Panc1 (cell line): Measurements from ENCODE around the gene MARK2. TPM values are rescaled to one million over a fixed set of nuclear protein-coding genes. Genes with fewer than 3 reads are reported as not detected.

Source experiments
- ATAC-seq: fragments of 200-7000 bp; cut with Tn5 transposase; 2 replicates; pipeline ENCODE4 v1.9.1; 2020; ENCODE audit warnings: mild to moderate bottlenecking, moderate library complexity
- BruUV-seq: library from RNA; stranded (reverse); fragments of 400-500 nt; replicated peaks from 2 replicates; lab custom pipeline; 2021; lab: Mats Ljungman, UMichigan
- CTCF ChIA-PET: fragments of 300-600 bp; sonication (Branson Sonifier 250); formaldehyde crosslinking; loops from one replicate; lab custom pipeline; 2022; ENCODE audit warnings: antibody characterized with exemption; lab: Charles Lee
- POLR2A ChIA-PET: fragments of 300-600 bp; sonication (Branson Sonifier 250); formaldehyde crosslinking; loops from one replicate; lab custom pipeline; 2022; ENCODE audit warnings: antibody characterized with exemption; lab: Charles Lee
- DNase-seq: peaks from one replicate; pipeline ENCODE4 v3.0.0-alpha.2; 2010; ENCODE audit warnings: low read depth, low spot score
- H3K27ac ChIP-seq: 2 replicates; pipeline ENCODE4 v1.5.1; 2011; ENCODE audit warnings: mild to moderate bottlenecking, low read length, inconsistent platforms
- H3K27me3 ChIP-seq: fragments of 200-500 bp; sonication (Bioruptor generic); 2 replicates; pipeline ENCODE4 v1.6.0; 2014; ENCODE audit warnings: low read length, inconsistent platforms; ENCODE audit not compliant: control insufficient read depth, insufficient read depth
- H3K36me3 ChIP-seq: fragments of 200-500 bp; sonication (Bioruptor generic); 2 replicates; pipeline ENCODE4 v1.5.1; 2014; ENCODE audit warnings: inconsistent platforms, mild to moderate bottlenecking, low read length, moderate library complexity; ENCODE audit not compliant: control insufficient read depth, insufficient read depth
- H3K4me1 ChIP-seq: 2 replicates; pipeline ENCODE4 v1.5.1; 2011; ENCODE audit warnings: inconsistent platforms, mild to moderate bottlenecking, low read length, moderate library complexity; ENCODE audit not compliant: control insufficient read depth, insufficient read depth
- H3K4me3 ChIP-seq, 2 experiments: 2 replicates each; pipeline ENCODE4 v1.5.1; 2011 to 2012; ENCODE audit warnings: low read depth in 2 of 2, low read length in 2 of 2, mild to moderate bottlenecking in 2 of 2, inconsistent platforms in 1 of 2, moderate library complexity in 1 of 2
- H3K9me3 ChIP-seq: fragments of 200-500 bp; sonication (Bioruptor generic); 2 replicates; pipeline ENCODE4 v1.5.1; 2014; ENCODE audit warnings: low read depth, mild to moderate bottlenecking, inconsistent platforms, low read length, moderate library complexity; ENCODE audit not compliant: control insufficient read depth, insufficient read depth
- POLR2AphosphoS5 ChIP-seq: IDR thresholded peaks from 2 replicates; pipeline ENCODE4 v1.6.1; 2012; ENCODE audit warnings: mild to moderate bottlenecking, low read depth, low read length, moderate library complexity
- SIN3A ChIP-seq: IDR thresholded peaks from 2 replicates; pipeline ENCODE4 v1.6.1; 2012; ENCODE audit warnings: low read depth, mild to moderate bottlenecking, low read length, moderate library complexity, borderline replicate concordance; ENCODE audit not compliant: insufficient read depth
- TCF7L2 ChIP-seq: IDR thresholded peaks from 2 replicates; pipeline ENCODE4 v1.6.1; 2011; ENCODE audit warnings: mild to moderate bottlenecking, low read depth, low read length, inconsistent platforms
- in situ Hi-C: cut with HindIII; loops from 2 replicates; pipeline ENCODE4 v1.10.0; 2016; ENCODE audit warnings: low sequenced_read_pairs, low pct_unique_long_range_greater_than_20kb
- intact Hi-C: fragments of 100-400 bp; cut with micrococcal nuclease; formaldehyde crosslinking; loops from one replicate; pipeline ENCODE4 v1.10.0; 2022; ENCODE audit not compliant: unreplicated experiment
- total RNA-seq: library from RNA; stranded (reverse); gene quantifications from one replicate; pipeline ENCODE4 v1.2.1, GENCODE V29; 2021; ENCODE audit not compliant: unreplicated experiment
- TF ChIP-seq, protein P1 (sequence below), 2 experiments: IDR thresholded peaks; 2 replicates each; pipeline ENCODE4 v1.6.1; 2011 to 2012; ENCODE audit warnings: low read depth in 2 of 2, control low read depth in 1 of 2, low read length in 1 of 2, mild to moderate bottlenecking in 1 of 2, moderate library complexity in 1 of 2; ENCODE audit not compliant: insufficient read depth in 1 of 2
- TF ChIP-seq, protein P2 (sequence below): fragments of 450-650 bp; IDR thresholded peaks from 2 replicates; pipeline ENCODE4 v1.5.1; 2017; ENCODE audit warnings: mild to moderate bottlenecking

Gene MARK2
- total RNA-seq, 1 experiment from 2014 or later: 41.1 TPM

DNA sequence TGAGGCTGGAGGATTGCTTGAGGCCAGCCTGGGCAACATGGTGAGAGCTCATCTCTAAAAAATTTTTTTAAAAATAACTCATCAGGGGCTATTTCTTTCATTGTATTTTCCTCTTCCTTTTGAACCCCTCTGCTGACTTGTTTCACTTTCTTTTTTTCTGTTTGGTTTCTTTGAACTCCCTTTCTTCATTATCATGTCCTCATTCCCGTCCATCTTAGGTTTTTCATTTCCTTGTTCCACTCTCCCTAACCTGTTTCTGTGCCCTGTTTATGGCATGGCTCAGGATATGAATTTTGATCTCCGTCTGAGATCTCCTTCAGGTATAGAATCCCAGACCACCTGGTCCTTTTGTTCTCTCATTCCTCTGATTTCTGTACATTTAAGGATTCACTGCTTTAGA, 12.5 kb downstream of the MARK2 start:
- TF ChIP-seq SIN3A (no peak), TCF7L2 (no peak), POLR2AphosphoS5 (no peak)
- TF ChIP-seq, protein P1, sequence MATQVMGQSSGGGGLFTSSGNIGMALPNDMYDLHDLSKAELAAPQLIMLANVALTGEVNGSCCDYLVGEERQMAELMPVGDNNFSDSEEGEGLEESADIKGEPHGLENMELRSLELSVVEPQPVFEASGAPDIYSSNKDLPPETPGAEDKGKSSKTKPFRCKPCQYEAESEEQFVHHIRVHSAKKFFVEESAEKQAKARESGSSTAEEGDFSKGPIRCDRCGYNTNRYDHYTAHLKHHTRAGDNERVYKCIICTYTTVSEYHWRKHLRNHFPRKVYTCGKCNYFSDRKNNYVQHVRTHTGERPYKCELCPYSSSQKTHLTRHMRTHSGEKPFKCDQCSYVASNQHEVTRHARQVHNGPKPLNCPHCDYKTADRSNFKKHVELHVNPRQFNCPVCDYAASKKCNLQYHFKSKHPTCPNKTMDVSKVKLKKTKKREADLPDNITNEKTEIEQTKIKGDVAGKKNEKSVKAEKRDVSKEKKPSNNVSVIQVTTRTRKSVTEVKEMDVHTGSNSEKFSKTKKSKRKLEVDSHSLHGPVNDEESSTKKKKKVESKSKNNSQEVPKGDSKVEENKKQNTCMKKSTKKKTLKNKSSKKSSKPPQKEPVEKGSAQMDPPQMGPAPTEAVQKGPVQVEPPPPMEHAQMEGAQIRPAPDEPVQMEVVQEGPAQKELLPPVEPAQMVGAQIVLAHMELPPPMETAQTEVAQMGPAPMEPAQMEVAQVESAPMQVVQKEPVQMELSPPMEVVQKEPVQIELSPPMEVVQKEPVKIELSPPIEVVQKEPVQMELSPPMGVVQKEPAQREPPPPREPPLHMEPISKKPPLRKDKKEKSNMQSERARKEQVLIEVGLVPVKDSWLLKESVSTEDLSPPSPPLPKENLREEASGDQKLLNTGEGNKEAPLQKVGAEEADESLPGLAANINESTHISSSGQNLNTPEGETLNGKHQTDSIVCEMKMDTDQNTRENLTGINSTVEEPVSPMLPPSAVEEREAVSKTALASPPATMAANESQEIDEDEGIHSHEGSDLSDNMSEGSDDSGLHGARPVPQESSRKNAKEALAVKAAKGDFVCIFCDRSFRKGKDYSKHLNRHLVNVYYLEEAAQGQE (IDR thresholded peaks at IDR 0.05; ENCODE audit: insufficient read depth in 1 of 2, low read depth in 2 of 2, low read length in 1 of 2): no peak
- TF ChIP-seq, protein P2, sequence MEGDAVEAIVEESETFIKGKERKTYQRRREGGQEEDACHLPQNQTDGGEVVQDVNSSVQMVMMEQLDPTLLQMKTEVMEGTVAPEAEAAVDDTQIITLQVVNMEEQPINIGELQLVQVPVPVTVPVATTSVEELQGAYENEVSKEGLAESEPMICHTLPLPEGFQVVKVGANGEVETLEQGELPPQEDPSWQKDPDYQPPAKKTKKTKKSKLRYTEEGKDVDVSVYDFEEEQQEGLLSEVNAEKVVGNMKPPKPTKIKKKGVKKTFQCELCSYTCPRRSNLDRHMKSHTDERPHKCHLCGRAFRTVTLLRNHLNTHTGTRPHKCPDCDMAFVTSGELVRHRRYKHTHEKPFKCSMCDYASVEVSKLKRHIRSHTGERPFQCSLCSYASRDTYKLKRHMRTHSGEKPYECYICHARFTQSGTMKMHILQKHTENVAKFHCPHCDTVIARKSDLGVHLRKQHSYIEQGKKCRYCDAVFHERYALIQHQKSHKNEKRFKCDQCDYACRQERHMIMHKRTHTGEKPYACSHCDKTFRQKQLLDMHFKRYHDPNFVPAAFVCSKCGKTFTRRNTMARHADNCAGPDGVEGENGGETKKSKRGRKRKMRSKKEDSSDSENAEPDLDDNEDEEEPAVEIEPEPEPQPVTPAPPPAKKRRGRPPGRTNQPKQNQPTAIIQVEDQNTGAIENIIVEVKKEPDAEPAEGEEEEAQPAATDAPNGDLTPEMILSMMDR: no peak
- no peak overlapping the region for H3K4me3 ChIP-seq
- H3K36me3 ChIP-seq: no peaks in the 10 kb centered on the region; the same call in 1 of the 2 replicates
- ATAC-seq: no peak
- H3K4me1 ChIP-seq: no peaks in the 10 kb centered on the region
- H3K27ac ChIP-seq: 0 out of 2 replicates have a peak overlapping the region, but pooled peaks have one; percentile 2
- H3K27me3 ChIP-seq: no peaks in the 10 kb centered on the region
- DNase-seq: no peak
- in situ Hi-C loops (no loop called here), intact Hi-C loops (no loop called here)
- ChIA-PET POLR2A (interaction anchor here (0.7 kb wide), 1 partner anchor 53 kb away, joined by 7 read pairs; no protein-coding TSS in a partner anchor), CTCF (no interaction called here)
- no peaks in the 10 kb centered on the region for H3K9me3 ChIP-seq
- no TSS peak for BruUV-seq

DNA sequence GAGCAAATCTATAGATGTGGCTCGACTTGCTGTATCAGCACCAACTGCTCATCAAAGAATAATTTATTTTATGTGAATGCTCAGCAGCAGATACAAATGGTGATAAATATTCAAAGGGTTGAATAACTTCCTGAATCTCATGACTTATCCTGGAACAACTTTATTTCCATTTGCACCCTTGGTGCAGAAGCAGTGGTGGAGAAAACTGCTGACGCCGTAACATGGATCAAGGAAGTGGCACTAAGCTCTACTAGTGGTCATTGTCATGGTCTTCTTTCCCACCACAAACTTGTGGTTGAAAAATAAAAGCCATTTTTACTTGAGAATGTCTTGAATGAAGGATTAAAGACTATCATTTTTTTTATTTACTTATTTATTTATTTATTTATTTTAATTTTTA, 14.6 kb downstream of the MARK2 start:
- POLR2A ChIA-PET: no interaction called here
- intact Hi-C loops: no loop called here
- TF ChIP-seq, protein P1 (IDR thresholded peaks at IDR 0.05; ENCODE audit: insufficient read depth in 1 of 2, low read depth in 2 of 2, low read length in 1 of 2): no peak
- TF ChIP-seq POLR2AphosphoS5: no peak
- TF ChIP-seq TCF7L2: no peak
- no peak for TF ChIP-seq SIN3A
- TF ChIP-seq, protein P2: no peak
- H3K4me1 ChIP-seq: no peaks in the 10 kb centered on the region
- no peak overlapping the region for H3K27ac ChIP-seq
- DNase-seq (no peak), ATAC-seq (no peak)
- H3K36me3 ChIP-seq: no peaks in the 10 kb centered on the region; the same call in 1 of the 2 replicates
- CTCF ChIA-PET: no interaction called here
- in situ Hi-C loops: no loop called here
- BruUV-seq: no TSS peak
- H3K9me3 ChIP-seq: no peaks in the 10 kb centered on the region
- no peak overlapping the region for H3K4me3 ChIP-seq
- H3K27me3 ChIP-seq: no peaks in the 10 kb centered on the region
